Measurements from ENCODE around the gene PARD6B. TPM values are rescaled to one million over a fixed set of nuclear protein-coding genes. Genes with fewer than 3 reads are reported as not detected.
A peak's percentile ranks its signal among the peaks of the same experiment; 100 is the strongest.

The PARD6B gene
- total and polyA plus RNA-seq, 2 of the 13 experiments (the other 11 are each of a cell fraction or from before 2014, with no cell fraction given): 6.9 to 22.2 TPM

DNA sequence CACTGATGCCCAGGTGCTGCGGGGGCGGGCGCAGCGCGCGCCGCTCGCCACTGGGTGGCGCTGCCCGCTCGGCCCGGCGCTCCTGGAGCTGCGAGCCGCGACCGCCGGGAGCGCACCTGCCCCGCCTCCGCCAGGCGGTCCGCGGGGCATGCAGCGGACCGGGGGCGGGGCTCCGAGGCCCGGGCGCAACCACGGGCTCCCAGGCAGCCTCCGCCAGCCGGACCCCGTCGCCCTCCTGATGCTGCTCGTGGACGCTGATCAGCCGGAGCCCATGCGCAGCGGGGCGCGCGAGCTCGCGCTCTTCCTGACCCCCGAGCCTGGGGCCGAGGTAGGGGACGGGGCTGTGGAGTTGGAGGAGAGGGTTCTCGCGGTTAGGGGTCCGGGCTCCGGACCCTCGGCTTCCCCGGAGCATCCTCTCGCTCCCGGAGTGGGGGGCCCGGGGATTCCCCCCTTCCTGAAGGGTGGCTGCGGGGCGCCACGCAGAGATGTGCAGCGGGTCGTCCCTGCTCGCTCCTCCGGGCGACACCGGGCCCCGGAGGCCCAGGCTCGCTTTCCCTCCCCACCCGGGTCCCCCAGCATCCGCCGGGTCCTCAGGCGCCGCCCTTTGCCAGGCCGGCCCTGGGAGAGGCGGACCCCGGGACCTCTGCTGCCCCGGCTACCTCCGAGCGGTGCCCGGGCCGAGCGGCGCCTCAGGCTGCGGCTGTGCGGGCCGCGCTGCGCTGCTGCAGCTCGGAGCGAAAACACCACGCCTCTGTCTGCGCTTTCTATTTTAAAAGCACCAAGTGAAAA, 63.7 kb downstream of the PARD6B start, which contains the start of gene BCAS4 (continued):
- TF ChIP-seq, protein P1, sequence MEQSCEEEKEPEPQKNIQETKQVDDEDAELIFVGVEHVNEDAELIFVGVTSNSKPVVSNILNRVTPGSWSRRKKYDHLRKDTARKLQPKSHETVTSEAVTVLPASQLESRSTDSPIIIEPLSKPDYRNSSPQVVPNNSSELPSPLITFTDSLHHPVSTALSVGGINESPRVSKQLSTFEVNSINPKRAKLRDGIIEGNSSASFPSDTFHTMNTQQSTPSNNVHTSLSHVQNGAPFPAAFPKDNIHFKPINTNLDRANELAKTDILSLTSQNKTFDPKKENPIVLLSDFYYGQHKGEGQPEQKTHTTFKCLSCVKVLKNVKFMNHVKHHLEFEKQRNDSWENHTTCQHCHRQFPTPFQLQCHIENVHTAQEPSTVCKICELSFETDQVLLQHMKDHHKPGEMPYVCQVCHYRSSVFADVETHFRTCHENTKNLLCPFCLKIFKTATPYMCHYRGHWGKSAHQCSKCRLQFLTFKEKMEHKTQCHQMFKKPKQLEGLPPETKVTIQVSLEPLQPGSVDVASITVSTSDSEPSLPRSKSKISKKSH (CRISPR knock-in tag; IDR thresholded peaks at IDR 0.05; ENCODE audit: borderline replicate concordance): 0 out of 2 replicates have a peak, but pooled peaks have one; percentile 61
- TF ChIP-seq KMT2B (CRISPR knock-in tag; IDR thresholded peaks at IDR 0.05) (peak; percentile 12), FOXA1 (IDR thresholded peaks at IDR 0.05) (no peak), FOXA1 (CRISPR knock-in tag; IDR thresholded peaks at IDR 0.05) (no peak), CCDC6 (CRISPR knock-in tag; IDR thresholded peaks at IDR 0.05) (peak; percentile 87), SUZ12 (IDR thresholded peaks at IDR 0.05; ENCODE audit: low read depth, low read length) (no peak), TAF1 (CRISPR knock-in tag; IDR thresholded peaks at IDR 0.05) (peak; percentile 59), TOPORS (CRISPR knock-in tag; IDR thresholded peaks at IDR 0.05) (0 out of 2 replicates have a peak, but pooled peaks have one; percentile 42), PHF20 (CRISPR knock-in tag; IDR thresholded peaks at IDR 0.05) (peak; percentile 41; the same call in 1 of the 2 replicates), ZBTB3 (CRISPR knock-in tag; IDR thresholded peaks at IDR 0.05; ENCODE audit: borderline replicate concordance, low read depth) (no peak), CHD2 (IDR thresholded peaks at IDR 0.05; ENCODE audit: low read depth, low read length) (no peak), ZNF768 (CRISPR knock-in tag; IDR thresholded peaks at IDR 0.05) (peak; percentile 57; the same call in 1 of the 2 replicates)
- TF ChIP-seq, protein P2, sequence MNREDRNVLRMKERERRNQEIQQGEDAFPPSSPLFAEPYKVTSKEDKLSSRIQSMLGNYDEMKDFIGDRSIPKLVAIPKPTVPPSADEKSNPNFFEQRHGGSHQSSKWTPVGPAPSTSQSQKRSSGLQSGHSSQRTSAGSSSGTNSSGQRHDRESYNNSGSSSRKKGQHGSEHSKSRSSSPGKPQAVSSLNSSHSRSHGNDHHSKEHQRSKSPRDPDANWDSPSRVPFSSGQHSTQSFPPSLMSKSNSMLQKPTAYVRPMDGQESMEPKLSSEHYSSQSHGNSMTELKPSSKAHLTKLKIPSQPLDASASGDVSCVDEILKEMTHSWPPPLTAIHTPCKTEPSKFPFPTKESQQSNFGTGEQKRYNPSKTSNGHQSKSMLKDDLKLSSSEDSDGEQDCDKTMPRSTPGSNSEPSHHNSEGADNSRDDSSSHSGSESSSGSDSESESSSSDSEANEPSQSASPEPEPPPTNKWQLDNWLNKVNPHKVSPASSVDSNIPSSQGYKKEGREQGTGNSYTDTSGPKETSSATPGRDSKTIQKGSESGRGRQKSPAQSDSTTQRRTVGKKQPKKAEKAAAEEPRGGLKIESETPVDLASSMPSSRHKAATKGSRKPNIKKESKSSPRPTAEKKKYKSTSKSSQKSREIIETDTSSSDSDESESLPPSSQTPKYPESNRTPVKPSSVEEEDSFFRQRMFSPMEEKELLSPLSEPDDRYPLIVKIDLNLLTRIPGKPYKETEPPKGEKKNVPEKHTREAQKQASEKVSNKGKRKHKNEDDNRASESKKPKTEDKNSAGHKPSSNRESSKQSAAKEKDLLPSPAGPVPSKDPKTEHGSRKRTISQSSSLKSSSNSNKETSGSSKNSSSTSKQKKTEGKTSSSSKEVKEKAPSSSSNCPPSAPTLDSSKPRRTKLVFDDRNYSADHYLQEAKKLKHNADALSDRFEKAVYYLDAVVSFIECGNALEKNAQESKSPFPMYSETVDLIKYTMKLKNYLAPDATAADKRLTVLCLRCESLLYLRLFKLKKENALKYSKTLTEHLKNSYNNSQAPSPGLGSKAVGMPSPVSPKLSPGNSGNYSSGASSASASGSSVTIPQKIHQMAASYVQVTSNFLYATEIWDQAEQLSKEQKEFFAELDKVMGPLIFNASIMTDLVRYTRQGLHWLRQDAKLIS (CRISPR knock-in tag; IDR thresholded peaks at IDR 0.05): no peak
- TF ChIP-seq, protein P3, sequence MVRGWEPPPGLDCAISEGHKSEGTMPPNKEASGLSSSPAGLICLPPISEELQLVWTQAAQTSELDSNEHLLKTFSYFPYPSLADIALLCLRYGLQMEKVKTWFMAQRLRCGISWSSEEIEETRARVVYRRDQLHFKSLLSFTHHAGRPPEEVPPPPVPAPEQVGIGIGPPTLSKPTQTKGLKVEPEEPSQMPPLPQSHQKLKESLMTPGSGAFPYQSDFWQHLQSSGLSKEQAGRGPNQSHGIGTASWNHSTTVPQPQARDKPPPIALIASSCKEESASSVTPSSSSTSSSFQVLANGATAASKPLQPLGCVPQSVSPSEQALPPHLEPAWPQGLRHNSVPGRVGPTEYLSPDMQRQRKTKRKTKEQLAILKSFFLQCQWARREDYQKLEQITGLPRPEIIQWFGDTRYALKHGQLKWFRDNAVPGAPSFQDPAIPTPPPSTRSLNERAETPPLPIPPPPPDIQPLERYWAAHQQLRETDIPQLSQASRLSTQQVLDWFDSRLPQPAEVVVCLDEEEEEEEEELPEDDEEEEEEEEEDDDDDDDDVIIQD (CRISPR knock-in tag; IDR thresholded peaks at IDR 0.05; ENCODE audit: low read depth): 0 out of 2 replicates have a peak, but pooled peaks have one; percentile 7
- TF ChIP-seq, protein P4, sequence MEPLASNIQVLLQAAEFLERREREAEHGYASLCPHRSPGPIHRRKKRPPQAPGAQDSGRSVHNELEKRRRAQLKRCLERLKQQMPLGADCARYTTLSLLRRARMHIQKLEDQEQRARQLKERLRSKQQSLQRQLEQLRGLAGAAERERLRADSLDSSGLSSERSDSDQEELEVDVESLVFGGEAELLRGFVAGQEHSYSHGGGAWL (CRISPR knock-in tag; IDR thresholded peaks at IDR 0.05): peak; percentile 77
- TF ChIP-seq, protein P5, sequence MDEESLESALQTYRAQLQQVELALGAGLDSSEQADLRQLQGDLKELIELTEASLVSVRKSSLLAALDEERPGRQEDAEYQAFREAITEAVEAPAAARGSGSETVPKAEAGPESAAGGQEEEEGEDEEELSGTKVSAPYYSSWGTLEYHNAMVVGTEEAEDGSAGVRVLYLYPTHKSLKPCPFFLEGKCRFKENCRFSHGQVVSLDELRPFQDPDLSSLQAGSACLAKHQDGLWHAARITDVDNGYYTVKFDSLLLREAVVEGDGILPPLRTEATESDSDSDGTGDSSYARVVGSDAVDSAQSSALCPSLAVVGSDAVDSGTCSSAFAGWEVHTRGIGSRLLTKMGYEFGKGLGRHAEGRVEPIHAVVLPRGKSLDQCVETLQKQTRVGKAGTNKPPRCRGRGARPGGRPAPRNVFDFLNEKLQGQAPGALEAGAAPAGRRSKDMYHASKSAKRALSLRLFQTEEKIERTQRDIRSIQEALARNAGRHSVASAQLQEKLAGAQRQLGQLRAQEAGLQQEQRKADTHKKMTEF (CRISPR knock-in tag; IDR thresholded peaks at IDR 0.05): peak; percentile 69; the same call in 1 of the 2 replicates
- TF ChIP-seq, protein P6, sequence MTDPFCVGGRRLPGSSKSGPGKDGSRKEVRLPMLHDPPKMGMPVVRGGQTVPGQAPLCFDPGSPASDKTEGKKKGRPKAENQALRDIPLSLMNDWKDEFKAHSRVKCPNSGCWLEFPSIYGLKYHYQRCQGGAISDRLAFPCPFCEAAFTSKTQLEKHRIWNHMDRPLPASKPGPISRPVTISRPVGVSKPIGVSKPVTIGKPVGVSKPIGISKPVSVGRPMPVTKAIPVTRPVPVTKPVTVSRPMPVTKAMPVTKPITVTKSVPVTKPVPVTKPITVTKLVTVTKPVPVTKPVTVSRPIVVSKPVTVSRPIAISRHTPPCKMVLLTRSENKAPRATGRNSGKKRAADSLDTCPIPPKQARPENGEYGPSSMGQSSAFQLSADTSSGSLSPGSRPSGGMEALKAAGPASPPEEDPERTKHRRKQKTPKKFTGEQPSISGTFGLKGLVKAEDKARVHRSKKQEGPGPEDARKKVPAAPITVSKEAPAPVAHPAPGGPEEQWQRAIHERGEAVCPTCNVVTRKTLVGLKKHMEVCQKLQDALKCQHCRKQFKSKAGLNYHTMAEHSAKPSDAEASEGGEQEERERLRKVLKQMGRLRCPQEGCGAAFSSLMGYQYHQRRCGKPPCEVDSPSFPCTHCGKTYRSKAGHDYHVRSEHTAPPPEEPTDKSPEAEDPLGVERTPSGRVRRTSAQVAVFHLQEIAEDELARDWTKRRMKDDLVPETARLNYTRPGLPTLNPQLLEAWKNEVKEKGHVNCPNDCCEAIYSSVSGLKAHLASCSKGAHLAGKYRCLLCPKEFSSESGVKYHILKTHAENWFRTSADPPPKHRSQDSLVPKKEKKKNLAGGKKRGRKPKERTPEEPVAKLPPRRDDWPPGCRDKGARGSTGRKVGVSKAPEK (CRISPR knock-in tag; IDR thresholded peaks at IDR 0.05; ENCODE audit: borderline replicate concordance): peak; percentile 78; the same call in 1 of the 2 replicates

Measured in HepG2 (cell line).